GM12878 (cell line): ENCODE results near the gene SET. TPM values are rescaled to one million over a fixed set of nuclear protein-coding genes. Genes with fewer than 3 reads are reported as not detected.

Experiments
- ATAC-seq: fragments of 200-7000 bp; cut with Tn5 transposase; 3 replicates; pipeline ENCODE4 v1.9.1; 2020; ENCODE audit warnings: mild to moderate bottlenecking, moderate library complexity
- BruUV-seq: library from RNA; stranded (reverse); fragments of 400-500 nt; replicated peaks from 2 replicates; lab custom pipeline; 2021; lab: Mats Ljungman, UMichigan
- CTCF ChIA-PET: fragments of 300-600 bp; sonication (Branson Sonifier 250); formaldehyde crosslinking; extraction: SDS; loops from one replicate; lab custom pipeline; 2021; ENCODE audit warnings: inconsistent platforms; lab: Yijun Ruan, JAX
- POLR2A ChIA-PET: fragments of 350-600 bp; formaldehyde crosslinking; extraction: SDS; loops from one replicate; lab custom pipeline; 2021; ENCODE audit warnings: inconsistent platforms; lab: Charles Lee
- RAD21 ChIA-PET: fragments of 300-600 bp; sonication (Branson Sonifier 250); formaldehyde crosslinking; loops from one replicate; lab custom pipeline; 2023; ENCODE audit warnings: antibody characterized with exemption; ENCODE audit not compliant: unreplicated experiment; lab: Charles Lee
- SMC1A ChIA-PET: fragments of 300-600 bp; sonication (Branson Sonifier 250); formaldehyde crosslinking; loops from one replicate; lab custom pipeline; 2023; ENCODE audit not compliant: unreplicated experiment, uncharacterized antibody; lab: Charles Lee
- DNase-seq: peaks from one replicate; pipeline ENCODE4 v3.0.0-alpha.2; 2011; ENCODE audit warnings: low read depth, low spot score
- FAIRE-seq: peaks from 3 replicates; lab custom pipeline; 2011; peaks lifted over from hg19 to GRCh38; lab: Jason Lieb, UNC
- H2AFZ ChIP-seq: 2 replicates; pipeline ENCODE4 v1.6.0; 2011; ENCODE audit warnings: low read depth, low read length, control low read depth; ENCODE audit not compliant: control insufficient read depth
- H3K27ac ChIP-seq: 2 replicates; pipeline ENCODE4 v1.5.1; 2011; ENCODE audit warnings: control low read depth; ENCODE audit not compliant: control insufficient read depth, insufficient read depth
- H3K27me3 ChIP-seq, 2 experiments: replicated peaks in 1 of 2; 2 replicates each; pipeline versions ENCODE4 v1.6.0 to v1.6.1; 2011; ENCODE audit warnings: low read length in 1 of 2; ENCODE audit not compliant: control insufficient read depth in 2 of 2, insufficient read depth in 2 of 2
- H3K36me3 ChIP-seq, 2 experiments: 2 replicates each; pipeline ENCODE4 v1.5.1; 2011; ENCODE audit warnings: low read length in 1 of 2; ENCODE audit not compliant: control insufficient read depth in 2 of 2, insufficient read depth in 2 of 2
- H3K4me1 ChIP-seq: 2 replicates; pipeline ENCODE4 v1.6.1; 2011; ENCODE audit warnings: mild to moderate bottlenecking, low read length, moderate library complexity, mixed read lengths; ENCODE audit not compliant: control insufficient read depth, insufficient read depth
- H3K4me2 ChIP-seq: 2 replicates; pipeline ENCODE4 v1.6.0; 2011; ENCODE audit warnings: control low read depth; ENCODE audit not compliant: control insufficient read depth, insufficient read depth
- H3K4me3 ChIP-seq: fragments of 200-600 bp; sonication (generic); 2 replicates; pipeline ENCODE4 v1.5.1; 2016
- H3K79me2 ChIP-seq: 2 replicates; pipeline ENCODE4 v1.6.0; 2011; ENCODE audit warnings: low read length; ENCODE audit not compliant: control insufficient read depth, insufficient read depth
- H3K9ac ChIP-seq: 2 replicates; pipeline ENCODE4 v1.8.0; 2011; ENCODE audit warnings: low read length, control low read depth, mixed read lengths; ENCODE audit not compliant: control insufficient read depth, insufficient read depth
- H3K9me3 ChIP-seq: replicated peaks from 3 replicates; pipeline ENCODE4 v1.5.1; 2011; ENCODE audit warnings: mild to moderate bottlenecking, low read length; ENCODE audit not compliant: control insufficient read depth, insufficient read depth
- H4K20me1 ChIP-seq: 2 replicates; pipeline ENCODE4 v1.6.0; 2011; ENCODE audit not compliant: control insufficient read depth, insufficient read depth
- CBX5 ChIP-seq: sonication (generic); IDR thresholded peaks from 2 replicates; pipeline ENCODE4 v1.6.1; 2016; ENCODE audit warnings: low read depth, moderate library complexity, mild to moderate bottlenecking, inconsistent platforms
- JUNB ChIP-seq: IDR thresholded peaks from 2 replicates; pipeline ENCODE4 v1.6.1; 2016; ENCODE audit warnings: antibody characterized with exemption, mild to moderate bottlenecking
- KAT2A ChIP-seq: conservative IDR thresholded peaks from 2 replicates; pipeline ENCODE4 v1.6.1; 2011; ENCODE audit warnings: low read depth, low read length; ENCODE audit not compliant: control insufficient read depth
- NBN ChIP-seq: fragments of 450-650 bp; IDR thresholded peaks from 2 replicates; pipeline ENCODE4 v1.6.1; 2016
- TCF12 ChIP-seq: IDR thresholded peaks from 2 replicates; pipeline ENCODE4 v1.6.1; 2011; ENCODE audit warnings: low read depth, mild to moderate bottlenecking, low read length
- WGBS: methylation state at CpG from one replicate; pipeline ENCODE4 v1.1.6; 2016; ENCODE audit warnings: low lambda C conversion rate; ENCODE audit not compliant: insufficient replicate concordance, insufficient coverage; ENCODE audit errors: missing lambda C conversion rate; 5-methylcytosine and 5-hydroxymethylcytosine counted together
- in situ Hi-C: fragments of 300-500 bp; cut with MboI; formaldehyde crosslinking; loops from 9 replicates; pipeline ENCODE4 v1.14.3; 2018; ENCODE audit warnings: mixed read lengths
- intact Hi-C: fragments of 100-400 bp; cut with micrococcal nuclease; formaldehyde crosslinking; loops from one replicate; pipeline ENCODE4 v1.14.2; 2022; ENCODE audit not compliant: unreplicated experiment
- polyA plus RNA-seq, 11 experiments: library from polyadenylated mRNA; depleted of rRNA in 4 of 11; unstranded in 6 of 11; stranded (reverse) in 5 of 11; fragments of >200 nt; fragmentation: Nextera tagmentation in 4 of 11; fragmentation: Illumina TruSeq in 1 of 11; extraction: Ambion mirVana in 4 of 11; extraction: Trizol in 1 of 11; gene quantifications; 1 replicate in 1 of 11; 2 replicates in 10 of 11; pipeline versions ENCODE4 v1.2.1 to v1.2.3, GENCODE V29; 2011 to 2016; ENCODE audit warnings: inconsistent platforms in 2 of 11, missing spikeins in 2 of 11, low read depth in 1 of 11
- total RNA-seq, 4 experiments: library from RNA; depleted of rRNA in 3 of 4; stranded (reverse); fragments of >200 nt in 3 of 4; fragmentation: Illumina TruSeq in 1 of 4; extraction: Trizol in 1 of 4; gene quantifications; 2 replicates each; pipeline versions ENCODE4 v1.2.1 to v1.2.3, GENCODE V29; 2013 to 2021
- TF ChIP-seq, protein P1 (sequence below): fragments of 450-650 bp; IDR thresholded peaks from 2 replicates; pipeline ENCODE4 v1.6.1; 2016; ENCODE audit warnings: mild to moderate bottlenecking, moderate library complexity, borderline replicate concordance

The SET gene
- total and polyA plus RNA-seq, 10 of the 15 experiments (the other 5 are each of a cell fraction or from before 2014, with no cell fraction given), result 284 to 706 (median 445) TPM

DNA sequence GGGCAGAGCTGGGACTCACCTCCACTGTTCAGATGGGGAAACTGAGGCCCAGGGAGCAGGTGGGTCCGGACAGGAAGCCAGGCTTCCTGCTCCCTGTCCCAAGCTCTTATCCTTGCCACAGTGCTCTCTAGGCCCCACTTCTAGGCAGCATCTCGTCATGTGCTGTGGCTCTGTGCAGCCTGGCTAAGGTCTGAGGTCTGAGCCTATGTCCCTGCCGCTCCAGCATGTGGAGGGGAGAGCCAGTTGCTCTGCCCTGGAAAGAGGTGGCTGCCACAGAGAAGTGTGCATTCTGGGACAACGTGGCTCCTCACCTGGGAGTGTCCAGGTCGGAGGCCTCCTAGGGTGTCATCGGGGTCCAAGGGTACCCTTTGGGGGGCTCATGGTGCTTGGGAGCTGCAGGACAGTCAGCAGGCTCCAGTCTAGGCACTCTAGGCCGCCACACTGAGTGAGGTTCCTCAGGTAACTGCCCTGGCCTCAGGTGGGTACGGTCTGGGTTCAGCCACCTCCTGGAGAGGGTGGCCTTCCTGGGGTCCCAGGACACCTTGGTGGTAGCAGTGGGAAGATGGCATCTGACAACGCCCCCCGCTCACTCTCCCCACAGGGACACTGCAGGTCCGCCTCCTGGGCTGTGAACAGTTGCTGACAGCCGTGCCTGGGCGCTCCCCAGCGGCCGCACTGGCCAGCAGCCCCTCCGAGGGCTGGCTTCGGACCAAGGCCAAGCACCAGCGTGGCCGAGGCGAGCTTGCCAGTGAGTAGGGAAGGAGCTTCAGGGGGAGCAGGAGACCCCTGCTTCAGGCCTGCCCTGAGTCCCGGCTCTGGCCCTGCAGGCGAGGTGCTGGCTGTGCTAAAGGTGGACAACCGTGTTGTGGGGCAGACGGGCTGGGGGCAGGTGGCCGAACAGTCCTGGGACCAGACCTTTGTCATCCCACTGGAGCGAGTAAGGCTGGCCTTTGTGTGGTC, 23.7 kb downstream of the SET start (continued):
- TF ChIP-seq KAT2A, result no peak
- TF ChIP-seq JUNB, result no peak

GRCh38 chr9:128713411-128713780, 24.4 kb downstream of the SET start:
- CTCF ChIA-PET, result no interaction called here
- BruUV-seq, result no TSS peak
- FAIRE-seq (no peak), ATAC-seq (no peak)
- Histone ChIP-seq H3K4me2 (no peak overlapping the region), H3K4me1 (no peaks in the 10 kb centered on the region), H3K36me3 (no peaks in the 10 kb centered on the region), H3K4me3 (no peak overlapping the region), H3K9me3 (no peaks in the 10 kb centered on the region), H2AFZ (no peak overlapping the region), H3K27ac (no peak overlapping the region), H4K20me1 (no peaks in the 10 kb centered on the region), H3K9ac (no peak overlapping the region)
- intact Hi-C loops, result no loop called here
- WGBS, result 72% methylated on average over 13 of the region's 13 CpGs
- RAD21 ChIA-PET, result no interaction called here
- TF ChIP-seq NBN, result no peak
- TF ChIP-seq, protein P1, sequence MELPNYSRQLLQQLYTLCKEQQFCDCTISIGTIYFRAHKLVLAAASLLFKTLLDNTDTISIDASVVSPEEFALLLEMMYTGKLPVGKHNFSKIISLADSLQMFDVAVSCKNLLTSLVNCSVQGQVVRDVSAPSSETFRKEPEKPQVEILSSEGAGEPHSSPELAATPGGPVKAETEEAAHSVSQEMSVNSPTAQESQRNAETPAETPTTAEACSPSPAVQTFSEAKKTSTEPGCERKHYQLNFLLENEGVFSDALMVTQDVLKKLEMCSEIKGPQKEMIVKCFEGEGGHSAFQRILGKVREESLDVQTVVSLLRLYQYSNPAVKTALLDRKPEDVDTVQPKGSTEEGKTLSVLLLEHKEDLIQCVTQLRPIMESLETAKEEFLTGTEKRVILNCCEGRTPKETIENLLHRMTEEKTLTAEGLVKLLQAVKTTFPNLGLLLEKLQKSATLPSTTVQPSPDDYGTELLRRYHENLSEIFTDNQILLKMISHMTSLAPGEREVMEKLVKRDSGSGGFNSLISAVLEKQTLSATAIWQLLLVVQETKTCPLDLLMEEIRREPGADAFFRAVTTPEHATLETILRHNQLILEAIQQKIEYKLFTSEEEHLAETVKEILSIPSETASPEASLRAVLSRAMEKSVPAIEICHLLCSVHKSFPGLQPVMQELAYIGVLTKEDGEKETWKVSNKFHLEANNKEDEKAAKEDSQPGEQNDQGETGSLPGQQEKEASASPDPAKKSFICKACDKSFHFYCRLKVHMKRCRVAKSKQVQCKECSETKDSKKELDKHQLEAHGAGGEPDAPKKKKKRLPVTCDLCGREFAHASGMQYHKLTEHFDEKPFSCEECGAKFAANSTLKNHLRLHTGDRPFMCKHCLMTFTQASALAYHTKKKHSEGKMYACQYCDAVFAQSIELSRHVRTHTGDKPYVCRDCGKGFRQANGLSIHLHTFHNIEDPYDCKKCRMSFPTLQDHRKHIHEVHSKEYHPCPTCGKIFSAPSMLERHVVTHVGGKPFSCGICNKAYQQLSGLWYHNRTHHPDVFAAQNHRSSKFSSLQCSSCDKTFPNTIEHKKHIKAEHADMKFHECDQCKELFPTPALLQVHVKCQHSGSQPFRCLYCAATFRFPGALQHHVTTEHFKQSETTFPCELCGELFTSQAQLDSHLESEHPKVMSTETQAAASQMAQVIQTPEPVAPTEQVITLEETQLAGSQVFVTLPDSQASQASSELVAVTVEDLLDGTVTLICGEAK, result no peak
- TF ChIP-seq TCF12, result no peak
- no peak for TF ChIP-seq CBX5
- TF ChIP-seq, all 136 proteins: peak for 0
- ChIA-PET POLR2A (no interaction called here), SMC1A (no interaction called here)
- no peak for DNase-seq
- Histone ChIP-seq H3K27me3 (no peaks in the 10 kb centered on the region), H3K79me2 (no peaks in the 10 kb centered on the region)
- in situ Hi-C loops, result no loop called here
